Muscle layer of duodenum (tissue), 2 donors: ENCODE measurements around the gene BID.

Experiments used
- H3K27ac ChIP-seq: one replicate; pipeline ENCODE4 v1.7.0; 2013; ENCODE audit warnings: mild to moderate bottlenecking, low read length
- H3K27me3 ChIP-seq: one replicate; pipeline ENCODE4 v1.7.0; 2013; ENCODE audit warnings: low read depth, mild to moderate bottlenecking, control low read depth, low read length
- H3K36me3 ChIP-seq, 2 donors: one replicate each; pipeline ENCODE4 v1.7.0; 2013; ENCODE audit warnings: low read length in 2 of 2, control low read depth in 1 of 2, mild to moderate bottlenecking in 1 of 2; ENCODE audit not compliant: insufficient read depth in 2 of 2, control insufficient read depth in 1 of 2
- H3K4me1 ChIP-seq, 2 donors: one replicate each; pipeline ENCODE4 v1.7.0; 2013; ENCODE audit warnings: low read length in 2 of 2, mild to moderate bottlenecking in 2 of 2, control low read depth in 1 of 2, moderate library complexity in 1 of 2; ENCODE audit not compliant: insufficient read depth in 2 of 2, control insufficient read depth in 1 of 2
- H3K4me3 ChIP-seq, 2 donors: one replicate each; pipeline ENCODE4 v1.7.0; 2013; ENCODE audit warnings: low read length in 2 of 2, low read depth in 1 of 2, mild to moderate bottlenecking in 1 of 2
- H3K9me3 ChIP-seq, 2 donors: one replicate each; pipeline ENCODE4 v1.7.0; 2013; ENCODE audit warnings: low read length in 2 of 2, control low read depth in 1 of 2, mild to moderate bottlenecking in 1 of 2; ENCODE audit not compliant: control insufficient read depth in 1 of 2
- donor health status: healthy.

BID gene

GRCh38 chr22:17741866-17742526, 32.3 kb downstream of the BID start:
- Histone ChIP-seq H3K27me3 (no peaks in the 10 kb centered on the region), H3K4me3 (no peak overlapping the region), H3K4me1 (no peaks in the 10 kb centered on the region), H3K36me3 (peaks cover 4 to 7% of the 10 kb centered on the region in 2 donors), H3K9me3 (no peaks in the 10 kb centered on the region), H3K27ac (no peak overlapping the region)

GRCh38 chr22:17739196-17739975, 34.9 kb downstream of the BID start:
- Histone ChIP-seq H3K27me3 (no peaks in the 10 kb centered on the region), H3K36me3 (peaks cover 16 to 18% of the 10 kb centered on the region in 2 donors), H3K9me3 (no peaks in the 10 kb centered on the region), H3K4me3 (no peak overlapping the region), H3K27ac (no peak overlapping the region), H3K4me1 (no peaks in the 10 kb centered on the region)

GRCh38 chr22:17738386-17739128, 35.7 kb downstream of the BID start:
- Histone ChIP-seq H3K4me3 (no peak overlapping the region), H3K27me3 (no peaks in the 10 kb centered on the region), H3K9me3 (no peaks in the 10 kb centered on the region), H3K4me1 (no peaks in the 10 kb centered on the region), H3K27ac (no peak overlapping the region), H3K36me3 (peaks cover 20 to 25% of the 10 kb centered on the region in 2 donors)

- H3K27me3 ChIP-seq = no peaks in the 10 kb centered on the region
- H3K27ac ChIP-seq = no peak overlapping the region
- no peaks in the 10 kb centered on the region for H3K9me3 ChIP-seq
- no peaks in the 10 kb centered on the region for H3K4me1 ChIP-seq
- peaks cover 47 to 57% of the 10 kb centered on the region in 2 donors for H3K36me3 ChIP-seq
- no peak overlapping the region for H3K4me3 ChIP-seq
Measured at GRCh38 chr22:17734187-17734586, 40.1 kb downstream of the BID start.

GRCh38 chr22:17733466-17733865, 40.8 kb downstream of the BID start:
- H3K4me3 ChIP-seq = no peak overlapping the region
- H3K27ac ChIP-seq = no peak overlapping the region
- H3K36me3 ChIP-seq = peaks cover 46 to 57% of the 10 kb centered on the region in 2 donors
- H3K9me3 ChIP-seq = no peaks in the 10 kb centered on the region
- no peaks in the 10 kb centered on the region for H3K27me3 ChIP-seq
- H3K4me1 ChIP-seq = no peaks in the 10 kb centered on the region

- peaks cover 55 to 56% of the 10 kb centered on the region in 2 donors for H3K36me3 ChIP-seq
- H3K4me3 ChIP-seq = no peak overlapping the region
- H3K9me3 ChIP-seq = no peaks in the 10 kb centered on the region
- H3K27ac ChIP-seq = no peak overlapping the region
- H3K4me1 ChIP-seq = no peaks in the 10 kb centered on the region
- no peaks in the 10 kb centered on the region for H3K27me3 ChIP-seq
Measured at GRCh38 chr22:17732251-17732854, 41.9 kb downstream of the BID start.

- no peaks in the 10 kb centered on the region for H3K27me3 ChIP-seq
- H3K27ac ChIP-seq = no peak overlapping the region
- H3K9me3 ChIP-seq = no peaks in the 10 kb centered on the region
- peaks cover 51 to 54% of the 10 kb centered on the region in 2 donors for H3K36me3 ChIP-seq
- H3K4me1 ChIP-seq = peaks cover 0 to 20% of the 10 kb centered on the region in 2 donors
- no peak overlapping the region for H3K4me3 ChIP-seq
Measured at GRCh38 chr22:17729561-17729960, 44.7 kb downstream of the BID start.

GRCh38 chr22:17728786-17729185, 45.5 kb downstream of the BID start:
- Histone ChIP-seq H3K4me1 (peaks cover 0 to 22% of the 10 kb centered on the region in 2 donors), H3K27ac (no peak overlapping the region), H3K27me3 (no peaks in the 10 kb centered on the region), H3K4me3 (no peak overlapping the region), H3K36me3 (peaks cover 45 to 52% of the 10 kb centered on the region in 2 donors), H3K9me3 (no peaks in the 10 kb centered on the region)

- Histone ChIP-seq H3K27ac (peak overlapping the region; percentile 2), H3K36me3 (peaks cover 33 to 37% of the 10 kb centered on the region in 2 donors), H3K4me3 (no peak overlapping the region), H3K27me3 (no peaks in the 10 kb centered on the region), H3K4me1 (peaks cover 0 to 22% of the 10 kb centered on the region in 2 donors), H3K9me3 (no peaks in the 10 kb centered on the region)
Measured at GRCh38 chr22:17726928-17727897, 47.1 kb downstream of the BID start.
